Duodenal mucosa (tissue), 2 donors: ENCODE measurements around the gene SLC7A7.
A peak's percentile ranks its signal among the peaks of the same experiment; 100 is the strongest.
"Not testable (repeated sequence)": the region's sequence is repeated elsewhere in the genome, so short reads cannot be mapped to it uniquely, and the experiment has no call there.

ENCODE experiments used
- H3K27ac ChIP-seq: one replicate; pipeline ENCODE4 v1.7.0; 2013; ENCODE audit warnings: low read depth, low read length
- H3K27me3 ChIP-seq, 2 donors: one replicate each; pipeline ENCODE4 v1.7.0; 2013; ENCODE audit warnings: low read length in 2 of 2, control low read depth in 1 of 2; ENCODE audit not compliant: insufficient read depth in 2 of 2, control insufficient read depth in 1 of 2
- H3K36me3 ChIP-seq, 2 donors: one replicate each; pipeline ENCODE4 v1.7.0; 2013; ENCODE audit warnings: low read length in 2 of 2, control low read depth in 1 of 2; ENCODE audit not compliant: insufficient read depth in 2 of 2, control insufficient read depth in 1 of 2
- H3K4me1 ChIP-seq, 2 donors: one replicate each; pipeline ENCODE4 v1.7.0; 2013; ENCODE audit warnings: low read length in 2 of 2, control low read depth in 1 of 2; ENCODE audit not compliant: insufficient read depth in 2 of 2, control insufficient read depth in 1 of 2
- H3K4me3 ChIP-seq, 2 donors: one replicate each; pipeline ENCODE4 v1.7.0; 2013; ENCODE audit warnings: low read length in 2 of 2, low read depth in 1 of 2
- H3K9ac ChIP-seq, 2 donors: one replicate each; pipeline ENCODE4 v1.7.0; 2013; ENCODE audit warnings: low read length in 2 of 2, low read depth in 1 of 2
- H3K9me3 ChIP-seq, 2 donors: one replicate each; pipeline ENCODE4 v1.7.0; 2013; ENCODE audit warnings: low read length in 2 of 2, control low read depth in 1 of 2; ENCODE audit not compliant: control insufficient read depth in 1 of 2

The SLC7A7 gene

DNA sequence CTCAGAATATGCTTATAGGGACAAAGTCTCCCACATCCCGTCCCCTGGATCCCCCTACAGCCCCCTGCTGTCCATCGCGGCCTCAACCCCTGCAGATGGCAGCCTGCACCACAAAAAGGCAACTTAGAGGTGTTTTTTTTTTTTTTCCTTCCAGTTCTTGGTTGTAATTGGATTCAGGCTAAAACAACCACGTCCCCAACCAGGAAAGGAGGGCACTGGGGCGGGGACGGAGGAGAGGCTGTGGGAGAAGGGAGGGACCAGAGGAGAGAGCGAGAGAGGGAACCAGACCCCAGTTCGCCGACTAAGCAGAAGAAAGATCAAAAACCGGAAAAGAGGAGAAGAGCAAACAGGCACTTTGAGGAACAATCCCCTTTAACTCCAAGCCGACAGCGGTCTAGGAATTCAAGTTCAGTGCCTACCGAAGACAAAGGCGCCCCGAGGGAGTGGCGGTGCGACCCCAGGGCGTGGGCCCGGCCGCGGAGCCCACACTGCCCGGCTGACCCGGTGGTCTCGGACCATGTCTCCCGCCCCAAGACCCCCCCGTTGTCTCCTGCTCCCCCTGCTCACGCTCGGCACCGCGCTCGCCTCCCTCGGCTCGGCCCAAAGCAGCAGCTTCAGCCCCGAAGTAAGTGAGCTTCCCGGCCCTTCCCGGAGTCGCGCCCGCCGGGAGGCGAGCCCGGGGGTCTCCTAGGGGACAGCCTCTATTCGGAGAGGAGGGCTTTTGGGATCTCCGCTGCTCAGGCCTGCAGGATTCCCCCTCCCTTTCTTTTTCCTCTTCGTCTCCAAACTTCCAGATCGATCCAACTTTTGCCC lies 21.3 kb upstream of the SLC7A7 start, which contains the start of gene MMP14:
TSS of gene MMP14 (plus strand) at position 285 of the 813 bp plus-strand sequence. CDS start at position 518, 233 bp downstream.
- Histone ChIP-seq H3K9me3 (no peaks in the 10 kb centered on the region), H3K27ac (peak within 1 kb of the TSS; percentile 91), H3K36me3 (peaks cover 4 to 24% of the 10 kb centered on the region in 2 donors), H3K4me3 (peak within 1 kb of the TSS; percentile 90 to 93), H3K9ac (peak within 1 kb of the TSS; percentile 95 to 97), H3K4me1 (peaks cover 19 to 20% of the 10 kb centered on the region in 2 donors), H3K27me3 (no peaks in the 10 kb centered on the region)

DNA sequence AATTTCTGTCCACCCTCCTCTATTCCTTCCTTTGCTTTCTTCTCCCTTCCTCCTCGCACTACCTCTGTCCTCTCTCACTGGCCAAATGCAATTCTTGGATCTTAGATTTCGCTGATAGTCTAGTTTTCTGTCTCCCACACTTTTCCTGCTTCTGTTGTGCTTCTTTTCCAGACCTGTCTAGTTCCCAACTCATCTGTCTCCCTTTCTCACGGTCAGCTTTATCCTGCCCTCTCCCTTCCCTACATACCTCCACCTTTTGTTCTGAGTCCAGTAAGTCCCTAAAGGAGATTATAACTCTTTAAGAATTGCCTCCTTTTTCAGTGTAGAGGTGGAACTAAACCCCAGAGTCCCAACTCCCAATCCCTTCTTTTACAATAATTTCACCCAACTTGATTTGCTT lies 20.3 kb upstream of the SLC7A7 start:
- Histone ChIP-seq H3K9me3 (no peaks in the 10 kb centered on the region), H3K9ac (no peak overlapping the region)

DNA sequence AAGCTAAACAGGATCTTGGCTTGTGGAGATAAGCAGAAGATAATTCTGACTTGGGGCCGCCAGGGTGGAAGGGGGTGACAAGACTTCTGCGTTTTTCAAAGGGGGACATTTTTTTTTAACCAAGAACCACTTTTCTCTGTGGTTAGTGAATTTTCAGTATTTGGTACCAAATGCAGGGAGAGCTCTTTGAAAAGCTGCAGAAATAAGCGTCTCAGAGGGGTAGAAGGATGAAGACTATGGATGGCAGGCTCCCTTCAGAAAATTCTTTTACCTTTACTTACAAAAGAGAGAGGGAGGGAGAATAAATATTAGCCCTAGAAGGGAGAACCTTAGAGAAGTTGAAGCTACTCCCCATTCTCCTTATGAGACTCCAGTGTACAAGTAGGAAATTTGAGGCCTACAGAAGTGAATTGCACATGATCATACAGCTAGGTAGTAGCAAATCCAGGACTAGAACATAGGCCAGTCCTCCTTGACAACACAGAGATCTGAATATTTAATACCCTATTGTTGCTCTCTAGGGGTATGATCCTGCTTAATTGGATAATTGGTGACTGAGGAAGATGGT lies 15.3 kb upstream of the SLC7A7 start:
- Histone ChIP-seq H3K36me3 (peaks cover 4 to 16% of the 10 kb centered on the region in 2 donors), H3K27ac (no peak overlapping the region), H3K27me3 (no peaks in the 10 kb centered on the region), H3K9me3 (no peaks in the 10 kb centered on the region), H3K4me1 (peaks cover 10% of the 10 kb centered on the region in 2 donors), H3K4me3 (peak overlapping the region; percentile 89 to 99), H3K9ac (peak overlapping the region; percentile 89 to 94)

More for the DNA sequence above, 20.3 kb upstream of the SLC7A7 start:
- Histone ChIP-seq H3K4me1 (peaks cover 23 to 24% of the 10 kb centered on the region in 2 donors), H3K27me3 (no peaks in the 10 kb centered on the region), H3K4me3 (no peak overlapping the region), H3K27ac (no peak overlapping the region), H3K36me3 (peaks cover 4 to 16% of the 10 kb centered on the region in 2 donors)

DNA sequence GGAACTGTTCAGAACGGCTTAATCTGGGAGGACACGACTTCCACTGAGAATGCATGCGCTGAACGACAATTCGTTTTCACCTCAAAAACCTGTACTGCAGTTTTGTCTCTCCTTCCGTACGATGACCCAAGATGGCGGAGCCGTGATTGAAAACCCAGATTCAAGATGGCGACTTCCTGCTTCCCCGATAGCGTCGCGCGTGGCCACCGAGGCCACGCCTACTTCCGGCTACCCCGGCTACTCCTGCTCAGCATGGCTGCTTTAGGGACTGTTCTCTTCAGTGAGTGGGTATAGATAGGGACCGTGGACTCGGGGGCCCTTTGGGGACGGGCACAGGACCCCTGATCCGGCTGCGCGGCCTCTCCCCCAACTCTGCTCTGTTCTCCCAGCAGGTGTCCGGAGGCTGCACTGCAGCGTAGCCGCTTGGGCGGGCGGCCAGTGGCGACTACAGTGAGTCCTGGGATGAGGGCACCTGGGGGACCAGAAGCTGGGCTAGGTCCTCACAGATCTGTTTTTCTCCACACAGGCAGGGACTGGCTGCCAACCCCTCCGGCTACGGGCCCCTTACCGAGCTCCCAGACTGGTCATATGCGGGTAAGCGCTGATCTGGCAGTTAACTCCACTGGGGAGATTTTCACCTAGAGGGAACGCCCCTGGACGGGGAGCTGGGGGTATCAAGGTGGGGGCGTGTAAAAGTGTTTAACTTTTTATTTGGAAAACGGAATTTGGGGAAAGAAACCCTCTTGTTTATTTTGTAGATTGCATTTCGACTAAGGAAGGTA lies 14.6 kb upstream of the SLC7A7 start, which contains the start of gene MRPL52:
TSS of gene MRPL52 (plus strand) at position 227 of the 782 bp plus-strand sequence. CDS start at position 253, 26 bp downstream.
- no peaks in the 10 kb centered on the region for H3K9me3 ChIP-seq
- no peaks in the 10 kb centered on the region for H3K27me3 ChIP-seq
- H3K4me1 ChIP-seq, result peaks cover 10 to 13% of the 10 kb centered on the region in 2 donors
- peaks cover 4 to 13% of the 10 kb centered on the region in 2 donors for H3K36me3 ChIP-seq
- H3K9ac ChIP-seq, result peak within 1 kb of the TSS; percentile 89 to 94
- H3K4me3 ChIP-seq, result peak within 1 kb of the TSS; percentile 89 to 99
- peak within 1 kb of the TSS; percentile 68 for H3K27ac ChIP-seq

DNA sequence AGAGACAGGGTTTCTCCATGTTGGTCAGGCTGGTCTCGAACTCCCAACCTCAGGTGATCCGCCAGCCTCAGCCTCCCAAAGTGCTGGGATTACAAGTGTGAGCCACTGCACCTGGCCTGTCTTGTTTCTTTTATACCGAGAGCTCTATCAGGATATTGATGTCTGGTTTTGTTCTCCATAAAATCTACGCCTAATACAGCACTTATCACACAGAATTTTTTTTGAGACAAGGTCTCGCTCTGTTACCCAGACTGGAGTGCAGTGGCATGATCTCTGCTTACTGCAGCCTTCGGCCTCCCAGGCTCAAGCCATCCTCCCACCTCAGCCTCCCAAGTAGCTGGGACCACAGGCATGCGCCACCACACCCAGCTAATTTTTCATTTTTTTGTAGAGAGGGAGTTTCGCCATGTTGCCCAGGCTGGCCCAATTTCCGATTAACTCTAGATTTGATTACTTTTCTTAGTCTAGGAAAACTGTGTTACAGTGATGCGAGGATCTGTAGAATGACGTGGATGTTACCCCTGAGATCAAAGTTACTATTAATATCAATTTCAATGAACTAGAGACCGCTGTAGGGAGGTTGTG lies 13.9 kb upstream of the SLC7A7 start:
- Histone ChIP-seq H3K36me3 (peaks cover 2 to 11% of the 10 kb centered on the region in 2 donors), H3K4me1 (peaks cover 11 to 16% of the 10 kb centered on the region in 2 donors), H3K9ac (peak overlapping the region; percentile 27 to 94), H3K4me3 (peak overlapping the region; percentile 89 to 99)
- not testable (repeated sequence) for H3K9me3 ChIP-seq, H3K27ac ChIP-seq, H3K27me3 ChIP-seq

DNA sequence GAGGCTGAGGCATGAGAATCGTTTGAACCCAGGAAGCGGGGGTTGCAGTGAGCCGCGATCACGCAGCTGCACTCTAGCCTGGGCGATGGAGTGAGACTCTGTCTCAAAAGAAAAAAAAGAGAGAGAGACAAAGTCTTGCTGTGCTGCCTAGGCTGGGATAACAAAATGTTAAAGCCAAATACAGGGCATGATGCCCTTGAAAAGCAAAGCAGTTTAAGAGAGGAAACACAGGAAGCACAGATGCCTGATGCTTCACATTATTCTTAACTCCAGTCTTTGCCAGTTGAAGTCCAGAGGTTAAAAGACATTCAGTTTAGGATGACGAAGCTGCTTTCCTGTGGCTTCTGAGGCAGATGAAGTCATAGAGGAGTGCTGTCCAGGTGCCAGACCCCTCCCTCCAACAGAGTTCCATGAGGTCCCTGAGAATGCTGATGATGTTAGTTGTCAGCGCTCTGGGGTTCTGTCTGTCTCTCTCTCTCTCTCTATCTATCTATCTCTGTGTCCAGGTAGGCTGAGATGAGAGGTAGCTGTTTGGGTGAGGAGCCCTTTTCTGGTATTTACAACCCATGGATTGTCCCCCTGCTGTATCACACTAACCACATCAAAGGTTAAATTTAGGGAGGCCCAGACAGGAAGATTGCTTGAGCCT lies 9.6 kb upstream of the SLC7A7 start:
- H3K27ac ChIP-seq, result no peak overlapping the region
- peak overlapping the region; percentile 33 to 44 for H3K4me3 ChIP-seq
- H3K36me3 ChIP-seq, result no peaks in the 10 kb centered on the region
- H3K27me3 ChIP-seq, result no peaks in the 10 kb centered on the region
- peak overlapping the region; percentile 33 to 37 for H3K9ac ChIP-seq
- H3K4me1 ChIP-seq, result peaks cover 25 to 31% of the 10 kb centered on the region in 2 donors
- H3K9me3 ChIP-seq, result no peaks in the 10 kb centered on the region

DNA sequence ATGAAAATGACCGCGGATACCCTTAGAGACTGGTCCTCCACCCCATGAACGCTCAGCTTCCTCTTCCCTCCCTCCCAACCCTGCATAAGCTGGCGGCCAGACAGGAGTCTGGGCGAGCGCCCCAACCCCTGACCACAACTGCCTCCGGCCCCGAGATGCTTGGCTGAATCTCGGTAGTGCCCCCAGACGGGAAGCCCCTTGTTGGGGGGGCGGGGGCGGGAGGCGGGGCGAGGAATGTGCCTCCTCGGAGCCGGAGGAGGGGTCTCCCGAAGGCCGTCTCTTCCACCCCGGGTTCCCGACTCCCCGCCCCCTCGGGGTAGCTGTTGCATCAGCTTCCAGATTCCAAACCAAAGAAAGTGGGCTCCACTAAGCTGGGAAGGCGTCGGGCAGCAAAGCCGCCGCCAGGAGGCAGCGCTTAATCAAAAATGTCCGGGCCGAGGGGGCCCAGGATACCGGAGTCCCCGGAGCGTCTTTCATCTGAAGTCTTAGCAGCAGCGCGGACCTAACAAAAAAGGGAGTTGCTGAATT lies 7.4 kb upstream of the SLC7A7 start:
- H3K27ac ChIP-seq, result peak overlapping the region; percentile 97
- peak overlapping the region; percentile 74 to 77 for H3K9ac ChIP-seq

DNA sequence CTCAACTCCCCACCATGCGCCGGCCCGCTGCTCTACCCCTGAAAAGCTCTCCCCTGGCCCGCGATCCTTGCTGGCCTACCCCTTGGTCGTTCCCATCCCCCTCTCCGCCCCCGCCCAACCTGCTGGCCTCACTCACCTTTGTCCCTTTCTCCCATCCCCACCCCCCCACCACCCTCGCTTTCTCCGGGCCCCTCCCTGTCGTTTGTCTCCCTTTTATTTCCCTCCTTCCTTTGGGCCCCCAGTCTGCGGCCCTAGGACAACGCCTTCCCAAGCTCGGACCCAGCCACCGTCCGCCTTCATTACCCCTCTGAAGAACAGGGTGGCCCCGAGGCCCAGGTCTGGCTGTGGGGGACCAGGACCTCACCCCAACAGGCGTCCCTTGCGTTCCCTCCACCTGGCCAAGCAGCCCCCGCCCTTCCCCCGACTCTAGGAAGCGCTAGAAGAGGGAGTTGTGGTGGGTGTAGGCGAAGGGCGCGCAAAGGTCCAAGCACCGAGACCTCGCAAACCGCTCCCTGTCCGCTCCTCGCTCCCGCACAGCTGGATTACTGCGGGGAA lies 6.9 kb upstream of the SLC7A7 start:
- Histone ChIP-seq H3K9me3 (no peaks in the 10 kb centered on the region), H3K27ac (peak overlapping the region; percentile 97), H3K4me3 (peak overlapping the region; percentile 66 to 72), H3K4me1 (peaks cover 48 to 50% of the 10 kb centered on the region in 2 donors), H3K36me3 (no peaks in the 10 kb centered on the region), H3K27me3 (no peaks in the 10 kb centered on the region), H3K9ac (peak overlapping the region; percentile 74 to 77)

More for the DNA sequence above, 7.4 kb upstream of the SLC7A7 start:
- Histone ChIP-seq H3K36me3 (no peaks in the 10 kb centered on the region), H3K9me3 (no peaks in the 10 kb centered on the region), H3K27me3 (no peaks in the 10 kb centered on the region), H3K4me3 (peak overlapping the region; percentile 66 to 72), H3K4me1 (peaks cover 45 to 48% of the 10 kb centered on the region in 2 donors)
